IMR-90 (cell line): ENCODE results near the gene TMEM221.

Experiments used
- MXI1 ChIP-seq: IDR thresholded peaks from 2 replicates; pipeline ENCODE4 v1.6.1; 2012; ENCODE audit warnings: low read depth, mild to moderate bottlenecking, low read length, moderate library complexity, borderline replicate concordance
- TF ChIP-seq, protein P1 (sequence below): conservative IDR thresholded peaks from 2 replicates; pipeline ENCODE4 v1.5.1; 2012; ENCODE audit warnings: mild to moderate bottlenecking, low read depth, low read length, improper control_type of control experiment

DNA sequence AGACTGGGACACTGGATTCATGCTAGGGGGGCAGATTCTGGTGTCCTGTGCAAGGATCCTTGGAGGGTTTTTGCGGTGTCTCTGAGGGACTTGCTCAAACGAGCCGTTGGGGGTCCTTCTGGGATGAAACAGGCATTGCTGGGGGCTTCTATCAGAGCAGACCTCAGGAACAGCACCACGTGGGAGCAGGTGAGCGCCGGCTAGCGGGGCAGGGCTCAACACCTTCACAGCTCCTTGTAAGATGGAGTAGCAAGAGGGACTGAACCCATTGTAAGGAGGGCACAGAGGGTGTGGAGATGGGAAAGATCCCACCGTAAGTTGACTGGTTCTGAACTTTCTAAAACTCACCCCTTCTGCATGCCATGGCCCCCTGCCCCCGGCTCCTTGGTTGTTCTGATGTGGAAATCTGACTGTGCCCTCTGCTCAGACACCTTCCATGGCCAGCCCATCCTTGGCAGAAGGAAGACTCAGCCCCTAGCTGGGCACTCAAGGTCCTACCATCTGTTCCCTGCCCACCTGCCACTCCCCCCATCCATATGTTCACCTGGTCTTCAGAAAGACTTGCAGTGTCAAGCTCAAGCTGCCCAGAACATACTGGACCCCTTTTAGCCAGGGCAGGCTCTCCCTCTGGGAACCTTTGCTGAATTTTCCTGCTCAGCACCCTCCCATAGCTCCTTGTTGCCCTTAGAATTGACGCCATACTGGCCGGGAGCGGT is 23.1 kb upstream of the TMEM221 start:
- TF ChIP-seq, protein P1, sequence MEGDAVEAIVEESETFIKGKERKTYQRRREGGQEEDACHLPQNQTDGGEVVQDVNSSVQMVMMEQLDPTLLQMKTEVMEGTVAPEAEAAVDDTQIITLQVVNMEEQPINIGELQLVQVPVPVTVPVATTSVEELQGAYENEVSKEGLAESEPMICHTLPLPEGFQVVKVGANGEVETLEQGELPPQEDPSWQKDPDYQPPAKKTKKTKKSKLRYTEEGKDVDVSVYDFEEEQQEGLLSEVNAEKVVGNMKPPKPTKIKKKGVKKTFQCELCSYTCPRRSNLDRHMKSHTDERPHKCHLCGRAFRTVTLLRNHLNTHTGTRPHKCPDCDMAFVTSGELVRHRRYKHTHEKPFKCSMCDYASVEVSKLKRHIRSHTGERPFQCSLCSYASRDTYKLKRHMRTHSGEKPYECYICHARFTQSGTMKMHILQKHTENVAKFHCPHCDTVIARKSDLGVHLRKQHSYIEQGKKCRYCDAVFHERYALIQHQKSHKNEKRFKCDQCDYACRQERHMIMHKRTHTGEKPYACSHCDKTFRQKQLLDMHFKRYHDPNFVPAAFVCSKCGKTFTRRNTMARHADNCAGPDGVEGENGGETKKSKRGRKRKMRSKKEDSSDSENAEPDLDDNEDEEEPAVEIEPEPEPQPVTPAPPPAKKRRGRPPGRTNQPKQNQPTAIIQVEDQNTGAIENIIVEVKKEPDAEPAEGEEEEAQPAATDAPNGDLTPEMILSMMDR = no peak
- TF ChIP-seq MXI1 = no peak
